ENCODE data around the gene PXN. TPM values are rescaled to one million over a fixed set of nuclear protein-coding genes. Genes with fewer than 3 reads are reported as not detected.

The PXN gene
- total and polyA plus RNA-seq, 2 of the 13 experiments (the other 11 are each of a cell fraction or from before 2014, with no cell fraction given): 13.6 to 14.2 TPM

- TF ChIP-seq BATF2 (CRISPR knock-in tag; IDR thresholded peaks at IDR 0.05): peak; percentile 77; the same call in 1 of the 2 replicates
- peak; percentile 84 for TF ChIP-seq HOXD1 (CRISPR knock-in tag; IDR thresholded peaks at IDR 0.05)
- TF ChIP-seq POLR2G (IDR thresholded peaks at IDR 0.05; ENCODE audit: low read depth, low read length): peak; percentile 91
- peak; percentile 86 for TF ChIP-seq ZNF768 (CRISPR knock-in tag; IDR thresholded peaks at IDR 0.05)
- no peak for TF ChIP-seq ZNF737 (CRISPR knock-in tag; IDR thresholded peaks at IDR 0.05; ENCODE audit: borderline replicate concordance)
- TF ChIP-seq ZNF136 (CRISPR knock-in tag; IDR thresholded peaks at IDR 0.05; ENCODE audit: low read depth): no peak
- TF ChIP-seq ZNF263 (CRISPR knock-in tag; IDR thresholded peaks at IDR 0.05): peak; percentile 54; the same call in 1 of the 2 replicates
- no peak; the same call in none of the 2 replicates for TF ChIP-seq ZSCAN30 (CRISPR knock-in tag; IDR thresholded peaks at IDR 0.05)
- peak; percentile 82 for TF ChIP-seq SP4 (CRISPR knock-in tag; IDR thresholded peaks at IDR 0.05)
- no peak for TF ChIP-seq ZNF496 (CRISPR knock-in tag; IDR thresholded peaks at IDR 0.05; ENCODE audit: insufficient replicate concordance)
- no peak for TF ChIP-seq MZF1 (CRISPR knock-in tag; IDR thresholded peaks at IDR 0.05; ENCODE audit: borderline replicate concordance)
- TF ChIP-seq CREB3 (CRISPR knock-in tag; IDR thresholded peaks at IDR 0.05): 0 out of 2 replicates have a peak, but pooled peaks have one; percentile 25
- peak; percentile 17 to 65; a peak in 1 of 4 replicates for TF ChIP-seq ATF4 (CRISPR knock-in tag; IDR thresholded peaks at IDR 0.05)
- TF ChIP-seq ZNF501 (CRISPR knock-in tag; IDR thresholded peaks at IDR 0.05): peak; percentile 79
- TF ChIP-seq ZNF598 (CRISPR knock-in tag; IDR thresholded peaks at IDR 0.05; ENCODE audit: borderline replicate concordance): peak; percentile 19; the same call in 1 of the 2 replicates
- peak; percentile 97 for TF ChIP-seq RNF2 (conservative IDR thresholded peaks at IDR 0.05; ENCODE audit: low read depth)
- no peak for TF ChIP-seq ZMYM3 (CRISPR knock-in tag; IDR thresholded peaks at IDR 0.05)
- no peak for TF ChIP-seq IKZF1 (IDR thresholded peaks at IDR 0.05)
- no peak for TF ChIP-seq FOXP4 (CRISPR knock-in tag; IDR thresholded peaks at IDR 0.05)
- TF ChIP-seq CENPBD1 (CRISPR knock-in tag; IDR thresholded peaks at IDR 0.05; ENCODE audit: borderline replicate concordance, low read depth): no peak
- TF ChIP-seq ZNF557 (CRISPR knock-in tag; IDR thresholded peaks at IDR 0.05): 0 out of 2 replicates have a peak, but pooled peaks have one; percentile 17
These were observed 70.8 kb downstream of the PXN start, which contains the start of gene GCN1 (continued) for GRCh38 chr12:120194534-120195395.

Data from HepG2 (cell line).